Measurements from ENCODE around the gene SPHK1. TPM values are rescaled to one million over a fixed set of nuclear protein-coding genes. Genes with fewer than 3 reads are reported as not detected.

The SPHK1 gene
- total RNA-seq, 2 experiments from 2014 or later = 9.0 to 9.2 TPM

GRCh38 chr17:76404976-76405563, 20.7 kb downstream of the SPHK1 start:
- Mint-ChIP-seq H3K4me3 (no peak overlapping the region), H3K27me3 (ENCODE audit: low read depth) (no peaks in the 10 kb centered on the region), H3K36me3 (ENCODE audit: low read depth) (peaks cover 22% of the 10 kb centered on the region), H3K9me3 (no peaks in the 10 kb centered on the region), H3K4me1 (ENCODE audit: low read depth) (peaks cover 8% of the 10 kb centered on the region), H3K27ac (no peak overlapping the region)
- CTCF ChIA-PET = interaction anchor here (0.5 to 1.7 kb wide), 5 partner anchors 19 to 106 kb away, joined by 3 to 5 read pairs (median 4); partner anchors contain the start of gene AANAT
- intact Hi-C loops (cut with micrococcal nuclease) = no loop called here
- no peak for DNase-seq

- no peaks in the 10 kb centered on the region for H3K9me3 Mint-ChIP-seq
- H3K27ac Mint-ChIP-seq = no peak overlapping the region
- H3K4me1 Mint-ChIP-seq (ENCODE audit: low read depth) = peaks cover 8% of the 10 kb centered on the region
- DNase-seq = no peak
- CTCF ChIA-PET = interaction anchor here (0.5 to 1.7 kb wide), 5 partner anchors 20 to 107 kb away, joined by 3 to 5 read pairs (median 4); partner anchors contain the start of gene AANAT
- peaks cover 20% of the 10 kb centered on the region for H3K36me3 Mint-ChIP-seq (ENCODE audit: low read depth)
- intact Hi-C loops (cut with micrococcal nuclease) = no loop called here
- H3K27me3 Mint-ChIP-seq (ENCODE audit: low read depth) = no peaks in the 10 kb centered on the region
- H3K4me3 Mint-ChIP-seq = no peak overlapping the region
These were observed 21.2 kb downstream of the SPHK1 start for GRCh38 chr17:76405607-76405966.

- Mint-ChIP-seq H3K9me3 (no peaks in the 10 kb centered on the region), H3K4me3 (no peak overlapping the region), H3K27ac (no peak overlapping the region), H3K36me3 (ENCODE audit: low read depth) (peaks cover 19% of the 10 kb centered on the region), H3K4me1 (ENCODE audit: low read depth) (peaks cover 8% of the 10 kb centered on the region), H3K27me3 (ENCODE audit: low read depth) (no peaks in the 10 kb centered on the region)
- DNase-seq = no peak
- CTCF ChIA-PET = interaction anchor here (1.1 to 3.1 kb wide), 3 partner anchors 8 to 101 kb away, joined by 3 to 29 read pairs (median 4); partner anchors contain the start of gene AANAT
- intact Hi-C loops (cut with micrococcal nuclease) = no loop called here
These were observed 21.7 kb downstream of the SPHK1 start for GRCh38 chr17:76405967-76406647.

GRCh38 chr17:76407509-76407908, 23.1 kb downstream of the SPHK1 start:
- Mint-ChIP-seq H3K36me3 (ENCODE audit: low read depth) (peaks cover 9% of the 10 kb centered on the region), H3K27me3 (ENCODE audit: low read depth) (no peaks in the 10 kb centered on the region), H3K9me3 (no peaks in the 10 kb centered on the region), H3K27ac (no peak overlapping the region), H3K4me1 (ENCODE audit: low read depth) (peaks cover 8% of the 10 kb centered on the region), H3K4me3 (no peak overlapping the region)
- intact Hi-C loops (cut with micrococcal nuclease) = no loop called here
- DNase-seq = no peak
- CTCF ChIA-PET = interaction anchor here (0.8 to 4.1 kb wide), 9 partner anchors 10 to 105 kb away, joined by 3 to 29 read pairs (median 6); no protein-coding TSS in a partner anchor

- Mint-ChIP-seq H3K27me3 (ENCODE audit: low read depth) (no peaks in the 10 kb centered on the region), H3K9me3 (no peaks in the 10 kb centered on the region), H3K27ac (no peak overlapping the region), H3K36me3 (ENCODE audit: low read depth) (peaks cover 6% of the 10 kb centered on the region), H3K4me1 (ENCODE audit: low read depth) (peaks cover 8% of the 10 kb centered on the region), H3K4me3 (no peak overlapping the region)
- intact Hi-C loops (cut with micrococcal nuclease) = loop anchor here (1.0 kb wide), 4 partner anchors 40 to 98 kb away; no protein-coding TSS in a partner anchor
- CTCF ChIA-PET = interaction anchor here (0.6 to 4.1 kb wide), 22 partner anchors 10 to 120 kb away, joined by 3 to 29 read pairs (median 4); no protein-coding TSS in a partner anchor
- peak; percentile 86 for DNase-seq
These were observed 23.8 kb downstream of the SPHK1 start for GRCh38 chr17:76408037-76408849.

GRCh38 chr17:76410328-76410965, 26.0 kb downstream of the SPHK1 start:
- no peaks in the 10 kb centered on the region for H3K9me3 Mint-ChIP-seq
- intact Hi-C loops (cut with micrococcal nuclease) = no loop called here
- H3K27ac Mint-ChIP-seq = no peak overlapping the region
- no peaks in the 10 kb centered on the region for H3K36me3 Mint-ChIP-seq (ENCODE audit: low read depth)
- CTCF ChIA-PET = interaction anchor here (0.6 to 4.1 kb wide), 5 partner anchors 11 to 549 kb away, joined by 3 to 22 read pairs (median 3); no protein-coding TSS in a partner anchor
- H3K4me3 Mint-ChIP-seq = no peak overlapping the region
- no peaks in the 10 kb centered on the region for H3K27me3 Mint-ChIP-seq (ENCODE audit: low read depth)
- H3K4me1 Mint-ChIP-seq (ENCODE audit: low read depth) = peaks cover 8% of the 10 kb centered on the region
- no peak for DNase-seq

GRCh38 chr17:76411247-76411646, 26.8 kb downstream of the SPHK1 start:
- Mint-ChIP-seq H3K36me3 (ENCODE audit: low read depth) (no peaks in the 10 kb centered on the region), H3K4me3 (no peak overlapping the region), H3K9me3 (no peaks in the 10 kb centered on the region), H3K27me3 (ENCODE audit: low read depth) (no peaks in the 10 kb centered on the region), H3K27ac (no peak overlapping the region), H3K4me1 (ENCODE audit: low read depth) (peaks cover 8% of the 10 kb centered on the region)
- CTCF ChIA-PET = interaction anchor here (0.6 to 4.1 kb wide), 6 partner anchors 10 to 96 kb away, joined by 3 to 22 read pairs (median 4); no protein-coding TSS in a partner anchor
- DNase-seq = no peak
- intact Hi-C loops (cut with micrococcal nuclease) = no loop called here

- CTCF ChIA-PET = interaction anchor here (0.6 to 2.6 kb wide), 4 partner anchors 13 to 52 kb away, joined by 3 to 12 read pairs (median 3); partner anchors contain the start of gene UBE2O
- H3K9me3 Mint-ChIP-seq = no peaks in the 10 kb centered on the region
- no peaks in the 10 kb centered on the region for H3K27me3 Mint-ChIP-seq (ENCODE audit: low read depth)
- no peak for DNase-seq
- no peak overlapping the region for H3K4me3 Mint-ChIP-seq
- H3K4me1 Mint-ChIP-seq (ENCODE audit: low read depth) = peaks cover 5% of the 10 kb centered on the region
- no peak overlapping the region for H3K27ac Mint-ChIP-seq
- H3K36me3 Mint-ChIP-seq (ENCODE audit: low read depth) = no peaks in the 10 kb centered on the region
- intact Hi-C loops (cut with micrococcal nuclease) = no loop called here
These were observed 30.2 kb downstream of the SPHK1 start for GRCh38 chr17:76414334-76415295.

- H3K9me3 Mint-ChIP-seq = no peaks in the 10 kb centered on the region
- no peak overlapping the region for H3K27ac Mint-ChIP-seq
- no peaks in the 10 kb centered on the region for H3K36me3 Mint-ChIP-seq (ENCODE audit: low read depth)
- no peaks in the 10 kb centered on the region for H3K27me3 Mint-ChIP-seq (ENCODE audit: low read depth)
- CTCF ChIA-PET = interaction anchor here (0.6 to 2.6 kb wide), 2 partner anchors 17 to 50 kb away, joined by 3 to 12 read pairs; no protein-coding TSS in a partner anchor
- H3K4me3 Mint-ChIP-seq = no peak overlapping the region
- intact Hi-C loops (cut with micrococcal nuclease) = no loop called here
- DNase-seq = no peak
- peaks cover 11% of the 10 kb centered on the region for H3K4me1 Mint-ChIP-seq (ENCODE audit: low read depth)
These were observed 31.4 kb downstream of the SPHK1 start for GRCh38 chr17:76415786-76416185.

- Mint-ChIP-seq H3K27me3 (ENCODE audit: low read depth) (no peaks in the 10 kb centered on the region), H3K27ac (no peak overlapping the region), H3K36me3 (ENCODE audit: low read depth) (no peaks in the 10 kb centered on the region), H3K4me1 (ENCODE audit: low read depth) (peaks cover 13% of the 10 kb centered on the region), H3K4me3 (no peak overlapping the region), H3K9me3 (no peaks in the 10 kb centered on the region)
- CTCF ChIA-PET = interaction anchor here (0.5 to 1.4 kb wide), 3 partner anchors 18 to 150 kb away, joined by 3 to 6 read pairs (median 4); no protein-coding TSS in a partner anchor
- intact Hi-C loops (cut with micrococcal nuclease) = no loop called here
- no peak for DNase-seq
These were observed 32.0 kb downstream of the SPHK1 start for GRCh38 chr17:76416457-76416856.

- H3K4me3 Mint-ChIP-seq = no peak overlapping the region
- CTCF ChIA-PET = interaction anchor here (1.0 to 2.1 kb wide), 3 partner anchors 8 to 90 kb away, joined by 3 to 8 read pairs (median 6); no protein-coding TSS in a partner anchor
- no peak overlapping the region for H3K27ac Mint-ChIP-seq
- H3K9me3 Mint-ChIP-seq = no peaks in the 10 kb centered on the region
- no peaks in the 10 kb centered on the region for H3K36me3 Mint-ChIP-seq (ENCODE audit: low read depth)
- no peaks in the 10 kb centered on the region for H3K27me3 Mint-ChIP-seq (ENCODE audit: low read depth)
- peaks cover 13% of the 10 kb centered on the region for H3K4me1 Mint-ChIP-seq (ENCODE audit: low read depth)
- DNase-seq = no peak
- intact Hi-C loops (cut with micrococcal nuclease) = no loop called here
These were observed 32.5 kb downstream of the SPHK1 start for GRCh38 chr17:76416899-76417298.

All from activated naive CD4-positive, alpha-beta T cell treated with anti-CD3 and anti-CD28 coated beads for 36 hours (primary cell).